ENCODE data around the gene CHRNA4.

Gene CHRNA4

GRCh38 chr20:63373996-63374395 lies 12.8 kb upstream of the CHRNA4 start:
- no peak overlapping the region for H3K27ac ChIP-seq

GRCh38 chr20:63372971-63373885 lies 12.1 kb upstream of the CHRNA4 start:
- no peak for TF ChIP-seq CTCF (conservative IDR thresholded peaks at IDR 0.05; ENCODE audit: low read depth, low read length)
- Histone ChIP-seq H3K27me3 (ENCODE audit: insufficient read depth, low read depth) (peaks cover 89% of the 10 kb centered on the region), H3K9ac (no peak overlapping the region), H3K4me1 (ENCODE audit: low read depth, poor library complexity, severe bottlenecking) (no peaks in the 10 kb centered on the region), H2AFZ (ENCODE audit: low read depth) (no peak overlapping the region), H3K36me3 (ENCODE audit: insufficient read depth) (no peaks in the 10 kb centered on the region), H3K4me2 (no peak overlapping the region), H3K79me2 (ENCODE audit: insufficient read depth, low read depth) (no peaks in the 10 kb centered on the region), H3K4me3 (IDR thresholded peaks at IDR 0.05; ENCODE audit: insufficient read depth, low read depth, low read length) (no peak overlapping the region), H3K27ac (no peak overlapping the region), H4K20me1 (ENCODE audit: insufficient read depth) (no peaks in the 10 kb centered on the region)

More at GRCh38 chr20:63373996-63374395, 12.8 kb upstream of the CHRNA4 start:
- Histone ChIP-seq H4K20me1 (ENCODE audit: insufficient read depth) (no peaks in the 10 kb centered on the region), H3K36me3 (ENCODE audit: insufficient read depth) (no peaks in the 10 kb centered on the region), H3K4me2 (no peak overlapping the region), H3K79me2 (ENCODE audit: insufficient read depth, low read depth) (no peaks in the 10 kb centered on the region), H3K4me1 (ENCODE audit: low read depth, poor library complexity, severe bottlenecking) (no peaks in the 10 kb centered on the region), H3K4me3 (IDR thresholded peaks at IDR 0.05; ENCODE audit: insufficient read depth, low read depth, low read length) (no peak overlapping the region), H3K27me3 (ENCODE audit: insufficient read depth, low read depth) (peaks cover 89% of the 10 kb centered on the region), H2AFZ (ENCODE audit: low read depth) (no peak overlapping the region), H3K9ac (no peak overlapping the region)
- TF ChIP-seq CTCF (conservative IDR thresholded peaks at IDR 0.05; ENCODE audit: low read depth, low read length), result no peak

- no peak for TF ChIP-seq CTCF (conservative IDR thresholded peaks at IDR 0.05; ENCODE audit: low read depth, low read length)
- no peak overlapping the region for H3K4me2 ChIP-seq
- H3K4me3 ChIP-seq (IDR thresholded peaks at IDR 0.05; ENCODE audit: insufficient read depth, low read depth, low read length), result no peak overlapping the region
- H3K9ac ChIP-seq, result no peak overlapping the region
- no peak overlapping the region for H2AFZ ChIP-seq (ENCODE audit: low read depth)
- H3K36me3 ChIP-seq (ENCODE audit: insufficient read depth), result no peaks in the 10 kb centered on the region
- no peak overlapping the region for H3K27ac ChIP-seq
- no peaks in the 10 kb centered on the region for H3K79me2 ChIP-seq (ENCODE audit: insufficient read depth, low read depth)
- H3K4me1 ChIP-seq (ENCODE audit: low read depth, poor library complexity, severe bottlenecking), result no peaks in the 10 kb centered on the region
- H4K20me1 ChIP-seq (ENCODE audit: insufficient read depth), result no peaks in the 10 kb centered on the region
- H3K27me3 ChIP-seq (ENCODE audit: insufficient read depth, low read depth), result peaks cover 88% of the 10 kb centered on the region
Observed at GRCh38 chr20:63371291-63371865, 10.2 kb upstream of the CHRNA4 start.

- Histone ChIP-seq H3K27ac (no peak overlapping the region), H3K4me3 (IDR thresholded peaks at IDR 0.05; ENCODE audit: insufficient read depth, low read depth, low read length) (no peak overlapping the region), H3K36me3 (ENCODE audit: insufficient read depth) (no peaks in the 10 kb centered on the region), H4K20me1 (ENCODE audit: insufficient read depth) (no peaks in the 10 kb centered on the region), H3K79me2 (ENCODE audit: insufficient read depth, low read depth) (no peaks in the 10 kb centered on the region), H2AFZ (ENCODE audit: low read depth) (no peak overlapping the region), H3K9ac (no peak overlapping the region), H3K27me3 (ENCODE audit: insufficient read depth, low read depth) (peaks cover 91% of the 10 kb centered on the region), H3K4me1 (ENCODE audit: low read depth, poor library complexity, severe bottlenecking) (no peaks in the 10 kb centered on the region), H3K4me2 (no peak overlapping the region)
- no peak for TF ChIP-seq CTCF (conservative IDR thresholded peaks at IDR 0.05; ENCODE audit: low read depth, low read length)
Observed at GRCh38 chr20:63370618-63371187, 9.6 kb upstream of the CHRNA4 start.
